Adrenal gland (tissue), 5 donors: ENCODE measurements around the gene HIF1AN.

Experiments
- POLR2A ChIP-seq, 2 donors: fragments of 450-650 bp; IDR thresholded peaks; one replicate each; pipeline ENCODE4 v1.6.1; 2017; ENCODE audit warnings: antibody characterized with exemption in 2 of 2, mild to moderate bottlenecking in 2 of 2, moderate library complexity in 1 of 2
- TF ChIP-seq, protein P1 (sequence below), 6 experiments: fragments of 450-650 bp in 4 of 6; fragments of 200-600 bp in 2 of 6; sonication (generic) in 1 of 6; IDR thresholded peaks; 1 replicate in 5 of 6; 2 replicates in 1 of 6; pipeline versions ENCODE4 v1.5.1 to v1.8.0; 2016 to 2021; ENCODE audit warnings: antibody characterized with exemption in 6 of 6, mild to moderate bottlenecking in 2 of 6, moderate library complexity in 1 of 6
- donor health status: DM: no; HTN: no; CAD: no.

DNA sequence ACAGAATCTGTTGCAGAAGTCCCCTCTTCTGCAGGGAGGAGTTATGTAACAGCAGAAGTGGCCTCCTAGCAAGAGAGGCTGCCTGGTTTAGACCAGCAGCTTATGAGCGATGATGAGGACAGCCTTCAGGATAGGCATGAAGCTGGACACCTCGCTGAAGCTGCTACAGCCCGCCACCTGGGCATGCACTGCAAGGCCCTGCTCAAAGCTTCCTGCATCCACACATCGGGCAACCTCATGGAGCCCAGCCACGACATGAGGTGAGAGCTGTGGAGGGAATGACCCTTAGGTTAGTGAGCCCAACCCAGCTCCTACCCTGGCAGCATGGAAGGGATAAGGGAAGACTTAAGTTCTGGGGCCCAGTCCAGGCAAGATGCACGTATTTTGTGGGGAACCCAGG is 48.2 kb upstream of the HIF1AN start:
- no peak for TF ChIP-seq POLR2A (IDR thresholded peaks at IDR 0.05)
- TF ChIP-seq, protein P1, sequence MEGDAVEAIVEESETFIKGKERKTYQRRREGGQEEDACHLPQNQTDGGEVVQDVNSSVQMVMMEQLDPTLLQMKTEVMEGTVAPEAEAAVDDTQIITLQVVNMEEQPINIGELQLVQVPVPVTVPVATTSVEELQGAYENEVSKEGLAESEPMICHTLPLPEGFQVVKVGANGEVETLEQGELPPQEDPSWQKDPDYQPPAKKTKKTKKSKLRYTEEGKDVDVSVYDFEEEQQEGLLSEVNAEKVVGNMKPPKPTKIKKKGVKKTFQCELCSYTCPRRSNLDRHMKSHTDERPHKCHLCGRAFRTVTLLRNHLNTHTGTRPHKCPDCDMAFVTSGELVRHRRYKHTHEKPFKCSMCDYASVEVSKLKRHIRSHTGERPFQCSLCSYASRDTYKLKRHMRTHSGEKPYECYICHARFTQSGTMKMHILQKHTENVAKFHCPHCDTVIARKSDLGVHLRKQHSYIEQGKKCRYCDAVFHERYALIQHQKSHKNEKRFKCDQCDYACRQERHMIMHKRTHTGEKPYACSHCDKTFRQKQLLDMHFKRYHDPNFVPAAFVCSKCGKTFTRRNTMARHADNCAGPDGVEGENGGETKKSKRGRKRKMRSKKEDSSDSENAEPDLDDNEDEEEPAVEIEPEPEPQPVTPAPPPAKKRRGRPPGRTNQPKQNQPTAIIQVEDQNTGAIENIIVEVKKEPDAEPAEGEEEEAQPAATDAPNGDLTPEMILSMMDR (IDR thresholded peaks at IDR 0.05): no peak
